Measurements from ENCODE around the gene MICA. TPM values are rescaled to one million over a fixed set of nuclear protein-coding genes. Genes with fewer than 3 reads are reported as not detected.
"Not testable (repeated sequence)": the region's sequence is repeated elsewhere in the genome, so short reads cannot be mapped to it uniquely, and the experiment has no call there.

MICA gene
- total RNA-seq, 1 experiment from 2014 or later = 36.1 TPM

DNA sequence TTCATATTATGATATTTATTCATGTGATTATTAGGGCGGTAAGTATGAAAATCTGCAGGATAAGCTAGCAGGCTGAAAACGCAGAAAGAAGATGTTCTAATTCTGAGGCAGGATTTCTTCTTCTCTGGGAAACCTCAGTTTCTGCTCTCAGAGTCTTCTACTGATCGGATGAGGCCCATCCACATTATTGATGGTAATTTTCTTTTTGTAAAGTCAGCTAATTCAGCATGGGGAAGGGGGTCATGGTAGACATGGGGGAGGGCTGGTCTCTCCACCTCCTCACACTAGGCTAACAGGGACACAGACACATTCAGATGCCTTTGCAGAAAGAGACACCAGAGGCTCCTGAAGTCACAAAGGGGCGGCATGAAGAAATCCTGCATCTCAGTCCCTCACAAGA lies 21.7 kb upstream of the MICA start:
- no peak for DNase-seq (ENCODE audit: low spot score)

DNA sequence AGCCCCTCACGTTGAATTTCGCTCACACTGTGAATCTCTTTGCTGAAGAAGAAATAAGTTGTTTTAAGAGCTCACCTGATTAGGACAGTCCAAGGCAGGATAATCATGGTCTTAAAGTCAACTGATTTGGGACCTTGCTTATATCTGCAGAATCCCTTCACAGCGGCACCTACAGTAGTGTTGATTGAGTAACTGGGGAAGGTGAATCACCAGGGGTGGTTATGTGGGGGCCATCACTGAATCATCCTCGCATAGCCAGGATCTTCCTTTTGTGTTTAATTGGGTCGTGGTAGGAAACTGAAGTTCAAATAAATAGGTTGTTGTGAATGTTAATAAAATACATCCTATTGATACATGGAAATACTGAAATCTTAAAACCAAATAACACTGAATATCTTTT lies 20.2 kb upstream of the MICA start:
- DNase-seq (ENCODE audit: low spot score) = no peak

DNA sequence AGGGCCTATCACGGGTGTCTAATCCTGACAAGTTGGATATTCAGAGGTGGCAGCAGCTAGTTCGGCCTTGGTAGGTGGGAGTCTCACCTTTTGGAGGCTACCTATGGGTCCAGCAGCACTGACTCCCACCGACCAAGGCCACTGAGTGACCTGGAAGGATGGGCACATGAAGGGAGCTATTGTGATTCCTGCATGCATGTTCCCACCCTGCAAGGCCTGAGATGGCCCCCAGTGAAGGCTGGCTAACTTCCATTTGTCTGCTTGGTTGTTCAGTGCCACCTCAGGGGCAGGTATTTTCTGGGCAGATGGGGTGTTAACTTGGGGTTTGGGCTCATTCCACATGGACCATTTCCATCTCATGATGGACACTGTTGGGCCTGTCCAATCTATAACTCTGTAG lies 18.4 kb upstream of the MICA start:
- no peak for DNase-seq (ENCODE audit: low spot score)

DNA sequence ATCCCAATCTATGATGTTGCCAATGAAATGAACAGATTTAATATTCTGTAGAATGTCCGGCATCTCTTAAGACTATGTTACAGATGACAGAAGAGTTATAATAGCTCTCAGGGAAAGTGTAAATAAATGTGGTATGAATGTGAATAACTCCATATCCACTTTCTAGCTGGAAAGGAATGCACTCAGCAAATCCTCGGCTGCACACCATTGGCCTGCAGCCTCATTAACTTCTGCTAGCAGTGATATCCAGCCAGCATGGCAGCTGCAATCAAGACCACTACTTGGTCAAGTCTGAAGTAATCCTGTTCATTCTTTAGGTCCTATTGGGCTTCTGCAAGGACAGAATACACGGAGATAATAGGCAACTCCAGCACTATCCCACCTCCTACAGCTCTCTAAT lies 17.3 kb upstream of the MICA start:
- DNase-seq (ENCODE audit: low spot score) = no peak

DNA sequence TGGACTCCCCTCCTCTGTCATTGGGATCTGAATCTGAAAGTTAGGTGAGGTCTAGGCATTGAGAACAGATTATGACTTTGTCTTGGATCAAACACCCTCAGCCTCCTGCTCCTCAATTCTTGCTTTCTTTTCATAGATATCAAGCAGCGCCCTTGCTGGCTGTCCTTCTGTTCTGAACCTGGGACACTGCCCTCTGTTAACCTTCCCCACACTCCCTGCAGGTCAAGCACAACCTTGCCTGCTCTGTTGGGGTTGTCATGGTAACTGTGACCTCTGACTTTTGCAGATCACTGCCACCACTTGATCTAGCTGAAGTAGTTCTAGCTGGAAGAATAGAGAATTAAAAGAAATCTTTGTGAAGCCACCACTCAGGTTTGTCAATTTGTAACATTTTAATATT lies 16.4 kb upstream of the MICA start:
- no peak for DNase-seq (ENCODE audit: low spot score)

DNA sequence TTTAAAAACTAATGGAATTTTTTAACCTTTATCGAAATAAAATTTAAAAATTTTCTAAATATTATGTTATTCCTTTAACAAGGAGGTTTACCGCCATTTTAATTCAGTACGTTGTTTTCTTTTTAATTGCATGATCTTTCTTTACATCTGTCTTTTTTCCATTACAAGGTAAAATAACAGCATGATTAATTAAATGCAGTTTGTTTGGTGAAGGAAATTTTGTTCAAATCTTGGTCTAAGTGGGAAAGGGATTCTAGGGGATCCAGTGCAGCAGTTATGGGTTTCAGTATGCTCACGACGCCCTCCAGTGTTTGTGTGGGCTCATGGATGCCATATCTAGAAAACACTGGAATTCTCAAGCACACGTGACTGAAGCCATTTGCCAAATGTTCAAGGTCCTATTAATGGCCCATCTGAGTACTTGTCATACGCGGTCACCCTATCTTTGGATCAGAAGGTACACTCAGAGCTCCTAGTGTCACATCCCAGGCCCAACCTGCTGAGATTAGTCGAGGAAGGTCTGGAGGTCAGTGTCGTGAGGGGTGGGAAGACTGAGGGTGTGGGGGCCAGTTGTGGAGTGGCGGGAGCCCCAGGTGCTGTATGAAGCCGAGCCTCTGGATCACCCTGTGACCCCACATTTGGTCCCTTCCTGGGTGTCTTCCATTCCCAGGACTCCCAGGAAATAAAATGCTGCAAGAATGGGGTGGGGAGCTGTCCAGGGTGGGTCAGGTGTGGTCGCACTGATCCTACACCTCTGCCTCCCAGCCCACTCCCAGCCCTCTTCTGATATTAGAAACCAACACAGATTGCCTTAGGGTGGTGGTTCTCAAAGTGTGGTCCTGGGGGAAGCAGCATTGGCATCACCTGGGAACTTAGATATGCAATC lies 14.2 kb upstream of the MICA start:
- not testable (repeated sequence) for DNase-seq (ENCODE audit: low spot score)

DNA sequence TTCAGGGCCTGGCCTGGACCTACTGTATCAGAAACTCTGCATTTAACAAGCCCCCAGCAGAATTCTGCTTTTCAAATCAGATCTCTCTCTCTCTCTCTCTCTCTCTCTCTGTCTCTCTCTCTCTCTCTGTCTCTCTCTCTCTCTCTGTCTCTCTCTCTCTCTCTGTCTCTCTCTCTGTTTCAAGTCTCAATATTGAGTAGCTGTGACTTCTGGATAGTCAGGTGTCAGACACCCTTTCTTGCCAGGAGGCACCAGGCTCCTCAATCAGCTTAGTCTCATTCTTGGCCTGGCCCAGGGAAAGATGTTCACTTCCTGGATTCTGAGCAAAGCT lies 13.6 kb upstream of the MICA start:
- DNase-seq (ENCODE audit: low spot score) = not testable (repeated sequence)

DNA sequence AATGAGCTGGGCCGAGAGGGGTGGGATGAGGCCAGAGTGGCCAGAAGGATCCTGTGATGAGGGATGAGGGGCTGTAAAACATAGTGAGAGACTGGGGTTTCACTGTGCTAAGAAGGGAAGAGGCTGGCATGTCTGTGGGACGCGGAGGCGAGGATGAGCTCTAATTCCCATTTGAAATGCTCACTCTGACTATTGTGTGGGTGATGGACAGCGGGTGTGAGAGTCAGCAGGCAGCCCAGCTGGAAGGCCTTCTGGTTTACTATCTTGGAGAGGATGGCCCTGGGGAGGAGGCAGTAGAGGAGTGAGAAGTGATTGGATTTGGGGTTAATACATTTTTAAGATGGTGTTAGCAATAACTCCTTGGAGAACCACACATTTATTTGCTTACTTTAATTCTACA lies 9.5 kb upstream of the MICA start:
- no peak for DNase-seq (ENCODE audit: low spot score)

DNA sequence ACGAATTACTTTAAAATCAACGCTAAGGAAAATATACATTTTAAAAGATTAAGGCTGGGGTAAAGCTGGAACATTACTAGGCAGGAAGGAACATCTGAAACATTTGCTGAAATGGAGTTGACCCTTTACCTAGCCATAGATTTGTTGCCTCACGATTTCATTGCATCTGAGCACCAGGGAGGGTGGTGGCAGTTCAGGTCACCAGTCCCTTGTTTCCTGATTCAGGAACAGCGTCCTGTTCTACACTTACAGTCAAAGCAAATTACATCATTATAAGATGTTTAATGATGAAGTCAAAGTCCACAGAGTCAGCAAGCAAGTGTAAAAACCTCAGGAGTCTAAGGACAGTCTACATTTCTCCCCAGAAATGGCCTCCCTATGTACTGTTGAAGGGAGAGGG lies 9.0 kb upstream of the MICA start:
- no peak for DNase-seq (ENCODE audit: low spot score)

DNA sequence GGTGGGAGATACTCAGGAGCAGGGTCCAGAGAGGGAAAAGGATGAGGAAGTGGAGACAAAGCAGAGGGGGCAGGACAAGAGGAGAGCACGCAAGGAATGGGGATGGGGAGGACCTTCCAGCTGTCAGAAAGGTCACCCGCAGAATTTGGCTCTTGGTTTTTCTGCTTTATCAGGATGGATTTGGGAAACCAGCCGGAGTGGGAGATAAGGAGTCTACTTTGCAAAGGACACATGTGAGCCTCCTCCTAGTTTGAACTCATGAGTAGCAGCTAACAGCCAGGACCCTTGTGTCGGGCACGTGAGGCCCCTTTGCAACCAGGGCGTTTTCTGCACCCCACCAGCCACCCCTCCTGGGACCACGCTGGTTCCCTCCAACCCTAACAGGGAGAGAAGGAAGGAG lies 7.6 kb upstream of the MICA start:
- no peak for DNase-seq (ENCODE audit: low spot score)

DNA sequence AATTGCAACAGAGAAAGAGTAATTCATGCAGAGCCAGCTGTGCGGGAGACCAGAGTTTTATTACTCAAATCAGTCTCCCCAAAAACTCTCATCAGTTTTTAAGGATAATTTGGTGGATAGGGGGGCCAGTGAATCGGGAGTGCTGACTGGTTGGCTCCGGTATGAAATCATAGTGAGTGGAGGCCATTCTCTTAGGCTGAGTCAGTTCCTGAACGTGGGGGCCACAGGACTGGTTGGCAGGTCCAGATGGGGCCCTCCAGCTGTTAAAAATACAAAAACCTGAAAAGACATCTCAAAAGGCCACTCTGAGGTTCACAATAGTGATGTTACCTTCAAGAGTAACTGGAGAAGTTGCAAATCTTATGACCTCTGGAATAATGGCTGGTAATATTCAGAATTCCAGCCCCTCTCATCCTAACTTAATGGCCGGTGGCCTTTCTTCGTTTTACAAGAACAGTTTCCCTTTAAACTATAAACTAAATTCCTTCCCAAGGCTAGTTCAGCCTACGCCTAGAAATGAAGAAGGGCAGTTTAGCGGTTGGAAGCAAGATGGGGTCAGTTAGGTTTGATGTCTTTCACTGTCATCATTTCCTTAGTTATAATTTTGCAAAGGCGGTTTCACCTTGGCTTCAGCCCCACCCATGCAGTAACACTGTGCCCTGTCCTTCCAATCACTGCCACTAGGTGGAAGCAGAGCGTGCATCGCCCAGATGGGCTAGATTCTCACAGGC lies 6.8 kb upstream of the MICA start:
- DNase-seq (ENCODE audit: low spot score) = peak; percentile 94

DNA sequence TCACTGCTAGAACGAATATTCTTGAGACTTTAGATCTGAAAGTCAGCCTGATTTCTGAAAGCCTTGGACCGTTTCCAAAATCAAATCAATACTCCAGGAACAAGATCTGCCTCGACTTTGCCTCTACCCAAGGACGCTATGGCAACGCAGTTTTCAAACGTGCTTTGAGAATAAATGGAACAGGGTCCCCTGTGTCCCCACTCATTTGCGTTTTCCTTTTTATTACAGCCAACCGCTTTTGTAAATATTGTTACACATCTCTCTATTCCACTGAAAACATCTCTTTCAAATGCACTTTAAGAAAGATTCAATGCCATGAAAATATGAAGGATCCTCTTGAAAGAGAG lies 6.3 kb upstream of the MICA start:
- not testable (repeated sequence) for DNase-seq (ENCODE audit: low spot score)

DNA sequence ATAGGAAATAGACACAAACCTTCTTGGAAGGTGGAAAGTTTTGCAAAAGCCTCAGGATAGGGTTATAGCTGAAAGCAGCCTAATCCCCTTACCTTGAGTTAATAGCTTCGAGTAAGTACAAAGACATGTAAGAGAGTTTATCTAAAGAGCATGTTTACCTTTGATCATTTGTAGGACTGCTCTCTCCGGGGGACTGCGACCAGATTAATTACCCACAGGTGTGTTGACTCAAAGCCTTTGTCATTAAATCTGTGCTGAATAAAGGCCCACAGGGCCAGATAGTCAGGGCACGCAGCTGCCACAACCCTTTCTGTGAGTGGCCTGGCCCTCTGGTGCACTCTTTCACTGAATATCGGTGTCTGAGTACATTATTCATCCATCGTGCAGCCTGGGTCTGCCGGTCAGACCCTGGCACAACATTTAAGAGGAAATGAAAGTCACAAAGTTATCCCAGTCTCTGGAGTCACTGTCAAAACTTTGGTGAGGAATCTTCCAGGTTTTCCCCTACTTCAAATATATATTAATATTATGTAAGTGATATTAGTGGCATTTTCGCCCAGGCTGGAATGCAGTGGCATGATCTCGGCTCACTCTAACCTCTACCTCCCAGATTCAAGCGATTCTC lies 5.4 kb upstream of the MICA start:
- peak; percentile 53 for DNase-seq (ENCODE audit: low spot score)

DNA sequence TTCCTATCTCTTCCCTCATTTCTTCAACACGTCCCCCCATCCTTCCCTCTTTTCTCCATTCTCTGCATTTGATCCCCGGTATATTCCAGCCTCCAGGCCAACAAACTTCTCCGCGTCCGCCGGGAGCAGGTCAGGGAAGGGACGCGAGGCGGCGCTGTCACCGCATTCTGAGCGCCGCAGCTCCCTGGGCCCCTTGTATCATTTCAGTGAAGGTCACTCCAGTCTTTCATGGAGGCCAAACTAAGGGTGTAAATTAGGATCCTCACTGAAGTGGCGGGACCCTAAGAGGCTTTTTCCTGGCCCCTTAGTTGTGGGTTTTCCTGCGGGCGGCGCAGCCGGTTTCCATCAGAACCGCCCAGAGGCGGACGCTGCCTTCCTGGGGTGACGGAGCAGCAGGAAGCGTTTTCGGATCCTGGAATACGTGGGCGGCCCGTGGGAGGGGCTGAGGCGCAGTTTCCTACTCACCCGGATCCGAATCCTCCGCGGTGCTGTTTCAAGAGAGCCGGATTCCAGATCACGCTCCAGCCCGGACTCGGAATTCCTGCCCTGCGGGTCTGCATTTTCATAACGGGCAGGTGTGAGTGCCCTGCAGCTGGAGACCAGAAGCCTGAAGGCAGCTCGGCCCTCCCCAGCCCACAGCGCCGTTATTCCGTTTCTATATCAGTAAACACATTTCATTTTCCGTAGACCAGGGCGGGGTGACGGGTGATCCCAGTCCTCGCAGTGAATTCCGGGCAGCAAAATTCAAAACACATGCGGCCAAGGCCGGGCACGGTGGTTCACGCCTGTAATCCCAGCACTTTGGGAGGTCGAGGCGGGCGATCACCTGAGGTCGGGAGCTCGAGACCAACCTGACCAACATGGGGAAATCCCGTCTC lies 3.6 kb upstream of the MICA start:
- peak; percentile 91 for DNase-seq (ENCODE audit: low spot score)

DNA sequence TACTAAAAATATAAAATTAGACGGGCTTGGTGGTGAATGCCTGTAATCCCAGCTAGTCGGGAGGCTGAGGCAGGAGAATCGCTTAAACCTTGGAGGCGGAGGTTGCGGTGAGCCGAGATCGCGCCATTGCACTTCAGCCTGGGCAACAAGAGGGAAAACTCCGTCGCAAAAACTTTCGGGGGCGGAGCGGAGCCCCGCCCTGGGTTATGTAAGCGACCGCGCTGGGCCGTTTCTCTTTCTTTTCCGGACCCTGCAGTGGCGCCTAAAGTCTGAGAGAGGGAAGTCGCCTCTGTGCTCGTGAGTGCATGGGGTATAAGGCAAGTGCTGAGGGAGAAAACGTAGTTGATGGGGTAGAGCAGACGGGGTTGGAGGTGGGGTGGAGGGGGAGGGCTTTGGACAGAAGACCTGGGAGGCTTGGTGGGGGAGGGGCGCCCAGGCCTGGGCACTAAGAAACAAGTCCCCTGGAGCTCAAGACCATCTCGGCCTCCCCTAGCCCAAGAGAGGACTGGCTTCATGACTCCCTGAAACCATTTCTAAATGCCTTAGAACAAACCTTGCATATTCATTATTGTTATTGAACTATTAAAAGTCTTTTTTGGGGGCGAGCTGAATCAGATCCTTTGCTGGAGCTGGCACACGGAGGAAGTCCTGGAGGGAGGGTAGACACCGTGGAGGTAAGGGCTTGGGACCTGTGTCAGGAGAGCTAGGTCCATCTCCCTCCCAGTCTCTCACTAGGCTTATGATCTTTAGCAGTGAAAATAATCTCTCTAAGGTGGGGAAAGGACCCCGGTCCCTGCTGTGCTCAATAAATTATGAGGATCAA lies 2.7 kb upstream of the MICA start:
- peak; percentile 70 for DNase-seq (ENCODE audit: low spot score)

DNA sequence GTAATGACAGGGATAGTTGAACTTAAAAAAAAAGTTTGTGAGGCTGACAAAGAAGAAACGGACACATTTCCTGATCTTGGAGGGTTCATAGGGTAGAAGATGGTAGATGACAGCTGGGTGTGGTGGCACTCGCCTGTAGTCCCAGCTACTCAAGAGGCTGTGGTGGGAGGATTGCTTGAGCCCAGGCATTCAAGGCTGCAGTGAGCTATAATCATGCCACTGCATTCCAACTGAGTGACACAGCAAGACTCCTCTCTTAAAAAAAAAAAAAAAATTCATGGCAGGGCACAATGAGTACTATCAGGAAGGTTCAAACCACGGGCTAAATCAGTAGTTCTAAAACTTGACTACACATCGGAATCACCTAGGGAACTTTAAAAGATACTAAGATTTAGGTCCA lies 2.0 kb upstream of the MICA start:
- DNase-seq (ENCODE audit: low spot score) = peak; percentile 58

DNA sequence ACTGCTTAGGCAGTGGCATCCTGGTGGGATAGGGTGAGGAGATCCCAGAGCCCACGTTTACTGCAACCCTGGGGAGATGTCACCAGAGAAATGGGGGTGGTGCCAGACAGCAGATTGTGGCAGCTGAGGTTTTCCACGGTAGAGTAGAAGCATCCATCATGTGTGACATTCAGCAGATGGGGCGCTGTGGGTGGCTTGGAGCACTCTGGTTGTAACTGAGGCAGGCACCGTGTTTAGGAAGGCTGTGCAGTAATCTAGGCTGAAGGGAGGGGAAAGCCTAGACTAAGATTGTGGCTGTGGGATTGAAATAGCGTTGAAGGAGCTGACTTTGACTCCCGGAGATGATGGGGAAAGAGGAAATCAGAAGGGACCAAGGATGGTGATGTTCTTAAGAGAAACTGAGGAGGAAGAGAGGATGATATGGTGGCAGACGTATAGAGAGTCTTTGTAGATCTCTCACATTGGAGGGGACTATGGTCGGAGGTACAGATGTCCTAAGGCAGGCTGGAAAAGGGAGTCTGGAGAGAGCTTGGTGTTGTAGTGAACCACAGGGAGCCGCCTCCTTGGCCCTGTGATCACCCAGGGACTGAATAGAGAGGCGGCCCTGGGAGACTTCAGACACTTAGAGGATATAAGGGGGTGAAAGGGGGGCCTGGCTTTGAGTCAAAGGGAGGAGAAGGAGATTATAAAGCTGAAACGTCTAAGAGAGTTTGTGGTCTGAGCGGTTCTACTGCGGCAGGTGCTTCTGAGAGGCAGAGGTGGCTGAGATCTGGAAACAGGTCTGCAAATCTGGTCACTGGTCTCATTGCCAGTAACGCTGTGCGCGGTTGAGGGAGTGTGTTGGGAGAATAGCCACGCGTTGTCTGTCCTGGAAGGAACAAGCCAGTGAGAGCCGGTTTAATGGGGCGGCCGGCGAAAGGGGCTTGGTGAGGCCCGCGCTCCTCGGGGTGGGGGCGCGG lies 792 bp upstream of the MICA start:
- DNase-seq (ENCODE audit: low spot score) = peak; percentile 75

DNA sequence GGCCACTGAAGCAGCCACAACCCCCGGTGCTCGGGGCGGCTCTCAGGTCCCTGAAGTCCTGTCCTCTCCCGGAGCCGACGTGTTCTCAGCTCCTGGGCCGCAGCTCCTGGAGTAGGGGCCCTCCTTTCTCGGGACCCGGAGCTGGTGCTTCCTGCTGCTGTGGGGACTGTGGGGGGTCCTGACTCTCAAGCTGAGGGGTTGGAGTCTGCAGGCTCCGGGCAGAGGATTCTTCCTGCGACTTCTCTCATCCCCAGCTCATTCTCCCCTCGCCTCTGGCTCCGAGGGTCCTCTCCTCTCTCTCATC lies 618 bp downstream of the MICA start:
- not testable (repeated sequence) for DNase-seq (ENCODE audit: low spot score)

DNA sequence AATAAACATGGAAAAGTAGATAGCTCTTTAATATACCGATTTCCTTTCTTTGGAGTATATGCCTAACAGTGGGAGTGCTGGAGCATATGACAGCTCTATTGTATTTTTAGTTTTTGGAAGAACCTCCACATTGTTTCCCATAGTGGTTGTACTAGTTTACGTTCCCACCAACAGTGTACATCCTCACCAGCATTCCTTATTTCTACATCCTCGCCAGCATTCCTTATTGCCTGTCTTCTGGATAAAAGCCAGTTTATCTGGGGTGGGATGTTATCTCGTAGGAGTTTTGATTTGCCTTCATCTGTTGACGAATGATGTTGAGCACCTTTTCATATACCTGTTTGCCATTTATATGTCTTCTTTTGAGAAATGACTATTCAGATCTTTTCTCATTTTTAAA lies 2.6 kb downstream of the MICA start:
- DNase-seq (ENCODE audit: low spot score) = no peak

DNA sequence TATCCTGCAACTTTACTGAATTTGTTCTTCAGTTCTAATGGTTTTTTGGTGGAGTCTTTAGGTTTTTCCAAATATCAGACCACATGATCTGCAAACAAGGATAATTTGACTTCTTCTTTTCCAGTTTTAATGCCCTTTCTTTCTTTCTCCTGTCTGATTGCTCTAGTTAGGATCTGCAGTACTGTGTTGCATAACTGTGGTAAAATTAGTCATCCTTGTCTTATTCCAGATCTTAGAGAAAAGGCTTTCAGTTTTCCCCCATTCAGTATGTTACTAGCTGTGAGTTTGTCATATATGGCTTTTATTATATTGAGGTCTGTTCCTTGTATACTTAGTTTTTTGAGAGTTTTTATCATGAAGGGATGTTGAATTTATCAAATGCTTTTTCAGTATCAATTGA lies 4.3 kb downstream of the MICA start:
- peak; percentile 23 for DNase-seq (ENCODE audit: low spot score)

Measured in HT-29 (cell line).